Sciatic nerve (tissue), 2 donors: ENCODE data around the gene TMA7B. TPM values are rescaled to one million over a fixed set of nuclear protein-coding genes. Genes with fewer than 3 reads are reported as not detected.
"Not testable (repeated sequence)": the region's sequence is repeated elsewhere in the genome, so short reads cannot be mapped to it uniquely, and the experiment has no call there.

Experiments
- ATAC-seq: fragments of 200-7000 bp; cut with Tn5 transposase; one replicate; pipeline ENCODE4 v1.9.1; 2020; ENCODE audit warnings: mild to moderate bottlenecking, moderate library complexity
- DNase-seq: peaks from one replicate; pipeline ENCODE4 v3.0.0-alpha.2; 2020; ENCODE audit warnings: low spot score
- intact Hi-C: fragments of 100-400 bp; cut with DNase I; formaldehyde crosslinking; loops from one replicate; pipeline ENCODE4 v1.14.2; 2022
- total RNA-seq: library from RNA; stranded (reverse); fragmentation: NEBNext Ultra II Directional; extraction: Animal tissue kit (Norgen Biotek cat#: 25700); gene quantifications from one replicate; pipeline ENCODE4 v1.2.1, GENCODE V29; 2021
- donor health status: DM: no; HTN: no; CAD: no.
- donor health status: DM: no; HTN: no; CAD: no.

Gene TMA7B
- total RNA-seq, 1 donor from 2014 or later = 0.45 TPM

DNA sequence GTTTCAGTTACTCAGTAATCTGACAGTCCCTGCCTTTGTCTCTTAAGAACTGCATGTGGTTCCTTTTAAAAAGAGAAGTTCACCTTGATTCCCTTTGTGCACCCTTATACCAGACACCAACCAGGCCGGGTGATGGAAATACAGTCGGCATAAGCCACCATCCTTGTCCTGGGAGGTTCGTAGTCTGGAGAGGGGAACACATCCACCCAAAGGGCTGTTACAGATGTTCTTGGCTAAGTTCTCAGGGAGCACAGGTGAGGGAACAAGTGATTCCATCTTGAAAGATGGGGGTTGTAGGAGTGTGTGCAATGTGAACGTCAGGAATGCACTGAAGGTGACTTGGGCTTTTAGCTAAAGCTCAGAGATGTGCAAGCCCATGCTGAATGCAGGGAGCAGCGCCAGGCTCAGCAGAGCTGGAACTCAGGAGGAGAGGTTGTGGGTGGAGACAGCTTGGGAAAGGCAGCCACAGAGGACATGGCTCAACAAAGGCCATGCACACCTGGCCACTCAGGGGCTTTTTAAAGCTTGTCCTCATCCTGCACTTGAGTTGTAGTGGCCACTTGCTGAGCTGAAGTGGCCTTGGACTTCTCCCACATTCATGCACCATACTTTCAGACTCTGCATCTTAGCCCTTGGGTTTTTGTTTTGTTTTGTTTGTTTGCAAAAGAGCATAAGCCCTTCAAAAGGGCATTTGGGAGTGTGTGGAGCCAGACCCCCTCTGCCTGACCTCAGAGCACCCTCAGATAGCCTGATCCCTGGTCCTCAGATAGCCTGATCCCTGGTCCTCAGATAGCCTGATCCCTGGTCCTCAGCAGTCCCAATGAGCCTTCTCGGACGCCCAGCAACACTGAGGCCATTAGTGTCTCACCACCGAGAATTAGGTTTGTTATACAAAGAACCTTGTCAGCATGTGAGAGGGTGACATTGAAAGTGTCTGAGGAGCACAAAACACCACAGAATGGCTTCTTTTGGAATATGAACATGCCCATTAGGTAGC is 12.7 kb upstream of the TMA7B start:
- intact Hi-C loops = no loop called here
- ATAC-seq (peak; percentile 20), DNase-seq (no peak)

DNA sequence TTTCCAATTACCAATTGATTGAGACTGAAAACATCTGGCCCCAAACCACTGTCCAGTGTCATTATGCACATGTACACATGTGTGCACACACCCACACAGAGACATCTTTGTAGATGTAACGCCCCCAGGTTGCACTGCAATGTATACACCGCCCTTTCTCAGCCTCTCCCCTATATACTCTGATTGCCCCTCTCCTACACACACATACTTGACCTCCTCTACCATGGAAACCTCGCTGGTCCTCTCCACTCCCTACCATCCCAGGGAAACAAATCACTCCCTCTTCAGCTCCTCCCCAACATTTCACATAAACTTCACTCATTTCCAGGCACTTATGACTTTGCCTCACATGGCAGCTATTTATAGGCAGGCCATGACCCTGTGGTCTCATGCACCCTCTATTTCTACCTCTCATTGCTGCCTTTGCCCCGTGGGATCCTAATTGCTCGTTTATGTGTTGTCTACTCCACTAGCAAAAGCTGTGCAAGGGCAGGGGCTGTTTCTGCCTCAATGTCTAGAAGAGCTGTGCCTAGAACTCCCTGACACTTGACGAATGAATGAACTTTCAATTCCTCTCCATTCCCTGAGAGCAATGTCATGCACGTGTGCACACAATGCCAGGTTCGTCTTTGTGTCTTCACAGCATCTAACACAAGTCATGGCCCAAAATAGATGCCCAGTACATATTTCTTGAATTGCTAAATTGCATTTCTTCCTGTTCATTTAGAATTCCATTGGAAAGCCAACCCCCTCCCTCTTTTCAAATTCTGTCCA is 10.0 kb upstream of the TMA7B start:
- intact Hi-C loops = no loop called here
- no peak for DNase-seq
- ATAC-seq = no peak

DNA sequence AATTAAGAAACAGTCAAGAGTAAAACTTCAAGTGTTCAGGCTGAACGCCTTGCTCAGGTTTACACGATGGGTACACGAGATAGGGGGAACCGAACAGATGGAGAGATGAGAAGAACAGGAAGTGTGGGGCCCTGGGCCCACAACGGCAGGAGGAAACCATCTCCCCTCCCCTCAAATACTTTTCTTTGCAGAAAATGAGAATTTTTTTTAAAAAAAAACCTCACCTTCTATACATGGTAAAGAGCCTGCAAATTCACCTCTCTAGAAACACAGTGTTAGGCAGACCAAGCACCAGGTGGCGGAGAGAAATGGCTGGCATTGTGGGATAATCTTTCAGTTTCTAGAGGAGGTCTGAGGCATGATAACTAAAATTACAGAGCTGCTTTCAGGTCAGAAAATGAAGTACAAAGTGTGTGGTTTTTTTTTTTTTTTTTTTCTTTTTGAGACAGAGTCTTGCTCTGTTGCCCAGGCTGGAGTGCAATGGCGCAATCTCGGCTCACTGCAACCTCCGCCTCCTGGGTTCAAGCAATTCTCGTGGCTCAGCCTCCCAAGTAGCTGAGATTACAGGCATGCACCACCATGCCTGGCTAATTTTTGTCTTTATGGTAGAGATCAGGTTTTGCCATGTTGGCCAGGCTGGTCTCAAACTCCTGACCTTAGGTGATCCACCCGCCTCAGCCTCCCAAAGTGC is 8.4 kb upstream of the TMA7B start:
- ATAC-seq, DNase-seq, intact Hi-C loops: not testable (repeated sequence)

DNA sequence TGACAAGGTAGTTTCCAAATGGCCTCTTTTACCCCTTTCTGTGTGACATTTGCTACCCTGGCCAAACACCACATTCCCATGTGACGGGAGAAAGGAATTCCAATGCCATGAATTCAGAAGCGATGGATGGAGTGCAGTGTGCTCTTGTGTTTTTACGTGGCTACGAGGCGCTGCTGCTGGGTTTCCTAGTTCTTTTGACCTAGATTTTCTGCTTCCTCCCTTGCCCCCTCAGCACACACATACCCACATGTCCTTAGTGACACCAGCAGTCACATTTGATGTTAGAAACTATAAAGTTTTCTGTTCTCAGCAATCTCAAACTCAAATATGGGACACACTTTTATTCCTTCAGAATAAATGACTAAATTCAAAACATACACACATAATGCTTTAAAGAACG is 7.8 kb upstream of the TMA7B start:
- ATAC-seq (no peak), DNase-seq (no peak)
- intact Hi-C loops = no loop called here

DNA sequence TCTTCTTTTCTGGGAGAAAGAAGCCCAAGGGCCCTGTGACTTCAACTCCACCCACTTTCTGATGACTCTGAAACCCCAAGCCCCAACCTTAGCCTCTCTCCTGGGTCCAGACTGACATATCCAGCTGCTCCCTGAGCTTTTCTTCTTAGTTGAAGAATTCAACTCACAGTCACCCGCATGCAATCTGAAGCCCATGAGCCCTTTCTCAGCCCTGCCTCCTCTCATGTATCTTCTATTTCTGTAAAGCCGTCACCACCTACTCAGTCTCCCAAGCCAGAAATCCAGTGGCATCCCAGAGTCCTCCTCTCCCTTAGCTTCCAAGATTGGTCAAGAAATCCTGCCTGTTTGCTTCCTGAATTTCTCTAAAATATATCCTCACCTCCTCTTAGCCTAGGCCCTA is 7.1 kb upstream of the TMA7B start:
- DNase-seq (no peak), ATAC-seq (no peak)
- intact Hi-C loops = no loop called here

DNA sequence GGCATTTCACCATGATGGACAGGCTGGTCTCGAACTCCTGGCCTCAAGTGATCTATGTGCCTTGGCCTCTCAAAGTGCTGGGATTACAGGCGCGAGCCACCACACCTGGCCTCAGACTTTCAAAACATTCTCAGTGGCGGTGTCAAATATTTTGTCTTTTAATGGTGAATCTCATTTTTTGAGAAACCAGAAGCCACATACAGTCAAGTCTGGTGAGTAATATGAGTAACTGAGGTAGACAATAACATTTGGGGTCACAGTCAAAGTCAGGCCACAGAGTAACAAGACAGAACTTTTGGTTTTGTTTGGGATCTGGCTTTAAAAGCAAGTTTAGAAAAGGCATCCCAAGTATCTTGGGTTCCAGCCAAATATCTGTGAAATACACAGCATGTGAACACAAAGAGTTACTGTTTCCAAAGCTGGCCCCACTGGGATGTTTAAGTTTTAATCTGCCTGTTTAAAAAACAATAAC is 5.6 kb upstream of the TMA7B start:
- intact Hi-C loops = no loop called here
- DNase-seq (no peak), ATAC-seq (peak; percentile 82)

DNA sequence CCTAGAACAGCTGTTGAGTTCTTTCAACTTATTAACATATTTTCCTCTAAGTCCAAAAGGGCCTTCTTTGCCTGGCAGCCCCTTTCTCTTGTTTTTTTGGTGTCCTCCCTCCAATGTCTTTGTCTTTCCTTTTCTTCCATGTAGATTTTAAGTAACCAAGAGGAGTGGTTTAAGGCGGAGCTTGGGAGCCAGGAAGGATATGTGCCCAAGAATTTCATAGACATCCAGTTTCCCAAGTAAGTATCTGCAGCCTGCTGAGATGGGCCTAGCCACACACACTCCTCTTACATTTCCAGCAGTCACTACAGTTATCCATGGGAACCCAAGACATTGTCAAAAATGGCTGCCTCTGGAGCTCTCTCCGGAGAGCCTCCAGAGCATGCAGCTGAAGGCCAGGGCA is 4.5 kb upstream of the TMA7B start:
- no peak for ATAC-seq

DNA sequence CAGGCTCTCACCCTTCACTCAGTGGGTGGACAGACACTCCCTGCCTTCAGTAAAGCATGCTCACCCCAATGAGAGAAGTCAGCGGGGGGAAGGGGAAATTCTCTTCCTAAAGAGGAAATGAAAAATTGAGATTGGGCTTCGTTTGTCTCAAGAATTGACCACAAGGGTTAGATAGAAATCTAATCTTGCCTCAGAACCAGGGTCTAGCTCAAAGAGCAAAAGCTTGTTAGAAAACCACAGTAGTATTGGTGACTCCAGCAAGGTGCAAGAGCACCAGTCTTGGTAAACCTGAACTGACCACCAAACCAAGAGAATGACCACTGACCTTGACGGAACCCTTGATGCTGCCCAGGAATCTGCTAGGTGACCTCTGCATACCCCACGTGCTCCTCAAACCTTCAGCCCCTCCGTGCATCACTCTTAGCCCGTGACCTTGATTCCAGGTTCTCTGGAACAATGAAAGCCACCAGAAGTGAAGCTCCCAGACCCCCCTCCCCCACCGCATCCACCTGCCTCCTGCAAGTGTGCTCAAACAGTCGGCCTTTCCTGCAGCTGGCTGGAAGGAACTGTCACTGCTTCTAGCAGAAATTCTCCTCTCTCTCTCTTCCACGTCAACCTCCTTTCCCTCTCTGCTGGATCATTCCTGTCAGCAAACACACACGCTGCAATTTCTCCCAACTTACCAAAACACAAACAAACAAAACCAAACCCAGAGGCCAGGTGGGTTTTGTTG is 3.1 kb upstream of the TMA7B start:
- intact Hi-C loops = no loop called here
- ATAC-seq = no peak
- no peak for DNase-seq

More for the DNA sequence above, 4.5 kb upstream of the TMA7B start:
- intact Hi-C loops = no loop called here
- DNase-seq = no peak

DNA sequence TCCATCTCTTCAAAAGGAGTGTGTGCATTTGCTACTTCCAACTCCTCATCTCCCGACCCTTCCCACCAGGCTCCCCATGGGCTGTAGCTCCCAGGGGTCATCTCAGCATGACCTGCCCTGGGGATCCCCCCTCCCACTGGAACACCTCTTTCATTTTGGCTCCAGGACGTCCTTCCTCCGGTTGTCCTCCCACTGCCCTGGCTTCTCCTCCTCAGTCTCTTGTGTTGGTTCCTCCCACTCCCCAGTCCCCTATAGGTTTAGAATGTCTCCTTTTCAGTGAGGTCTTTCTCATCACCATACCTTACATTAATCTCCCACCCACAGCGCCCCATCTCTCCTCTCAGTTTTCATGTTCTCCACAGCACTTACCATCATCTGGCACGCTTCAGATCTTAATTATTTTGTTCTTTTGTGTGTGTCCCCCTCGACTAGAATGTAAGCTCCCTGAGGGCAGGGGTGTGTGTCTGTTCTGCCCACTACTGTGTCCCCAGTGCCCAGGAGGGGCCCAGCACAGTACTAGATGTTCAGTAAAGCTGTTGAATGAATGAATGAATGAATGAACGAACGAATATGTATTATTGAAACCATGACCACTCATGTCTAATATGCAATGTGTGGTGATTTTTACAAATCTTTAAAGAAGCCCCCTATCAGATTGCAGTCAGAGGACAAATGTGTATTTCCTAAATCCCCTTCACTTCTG is 2.0 kb upstream of the TMA7B start:
- intact Hi-C loops = no loop called here
- DNase-seq (no peak), ATAC-seq (no peak)

DNA sequence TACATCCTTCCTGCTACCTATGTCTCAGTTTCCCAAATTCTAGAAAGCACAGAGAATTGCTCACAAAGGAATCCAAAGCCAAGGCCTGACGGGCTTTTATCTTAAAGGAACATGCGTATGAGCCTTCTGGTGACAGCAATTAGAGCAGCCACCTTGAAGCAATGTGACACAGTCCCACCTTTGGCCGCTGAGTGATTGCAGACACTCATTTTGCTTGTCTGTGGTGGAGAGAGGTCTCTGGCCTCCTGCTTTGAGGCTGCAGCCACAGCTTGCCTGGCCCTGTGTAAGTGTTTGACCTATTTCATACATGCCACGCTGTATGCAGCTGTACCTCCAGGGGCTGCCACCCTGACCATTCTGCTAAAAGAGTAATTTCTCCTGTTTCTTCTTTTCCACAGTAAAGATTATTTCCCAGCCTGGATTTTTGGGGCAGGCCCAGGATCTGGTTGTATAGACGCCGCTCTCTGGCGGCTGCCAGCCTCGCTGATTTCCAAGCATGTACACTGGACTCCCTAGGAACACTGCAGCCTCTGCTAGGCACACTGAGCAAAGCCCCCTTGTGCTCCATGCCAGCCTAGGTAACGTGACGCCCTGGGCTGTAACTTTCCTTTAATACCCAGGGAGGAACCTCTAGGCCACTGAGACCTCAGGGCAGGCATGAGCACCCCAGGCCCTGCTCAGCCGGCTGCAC is 1.1 kb upstream of the TMA7B start:
- ATAC-seq (no peak), DNase-seq (no peak)
- intact Hi-C loops = no loop called here

DNA sequence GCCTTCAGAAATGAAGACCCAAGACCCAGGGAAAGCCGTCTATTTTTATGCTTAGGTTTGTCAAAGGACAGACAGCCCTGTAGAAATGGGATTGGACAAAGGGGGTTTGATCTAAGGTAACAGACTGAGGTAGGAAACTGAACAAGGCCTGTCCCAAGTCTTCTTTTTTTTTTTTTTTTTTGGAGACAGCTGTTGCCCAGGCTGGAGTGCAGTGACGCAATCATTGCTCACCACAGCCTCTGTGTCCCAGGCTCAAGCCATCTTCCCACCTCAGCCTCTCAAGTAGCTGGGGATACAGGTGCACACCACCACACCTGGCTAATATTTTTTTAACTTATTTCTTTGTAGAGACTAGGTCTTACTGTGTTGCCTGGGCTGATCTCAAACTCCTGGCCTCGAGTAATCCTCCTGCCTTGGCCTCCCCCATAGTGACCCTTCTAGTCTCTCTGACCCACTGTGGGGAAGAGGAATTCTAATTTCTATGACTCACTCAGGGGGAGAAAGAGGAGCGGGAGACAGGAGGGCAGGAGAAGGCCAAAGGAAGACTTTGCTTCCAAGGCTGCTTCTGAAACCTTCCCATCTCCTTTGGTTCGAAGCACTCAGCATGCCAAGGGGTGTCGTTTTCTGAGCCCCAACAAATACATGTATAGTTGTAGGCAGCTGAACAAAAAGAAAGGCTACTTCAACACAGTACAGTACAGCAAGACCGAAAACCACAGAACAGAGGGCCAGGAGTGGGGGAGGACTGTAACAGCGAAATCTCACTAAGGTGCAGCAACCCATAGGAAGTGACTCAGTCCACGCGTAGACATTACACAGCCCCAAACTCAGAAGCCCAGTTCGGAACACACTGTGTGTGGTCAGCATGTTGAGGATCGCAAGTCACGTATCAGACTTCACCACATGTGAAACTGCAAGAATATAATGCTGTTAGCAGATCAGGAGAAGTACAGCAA is 872 bp downstream of the TMA7B start:
- no peak for DNase-seq
- peak; percentile 53 for ATAC-seq
- intact Hi-C loops = no loop called here

DNA sequence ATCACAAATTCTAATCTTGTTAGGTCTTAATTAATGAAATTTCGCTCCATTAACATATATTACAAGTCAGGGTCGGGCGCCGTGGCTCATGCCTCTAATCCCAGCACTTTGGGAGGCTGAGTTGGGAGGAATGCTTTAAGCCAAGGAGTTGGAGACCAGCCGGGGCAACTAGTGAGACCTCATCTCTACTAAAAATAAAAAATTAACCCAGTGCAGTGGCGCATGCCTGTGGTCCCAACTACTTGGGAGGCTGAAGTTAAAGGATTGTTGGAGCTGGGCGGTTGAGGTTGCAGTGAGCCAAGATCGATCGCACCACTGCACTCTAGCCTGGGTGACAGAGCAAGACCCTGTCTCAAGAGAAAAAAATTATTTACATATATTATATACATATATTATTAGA is 1.9 kb downstream of the TMA7B start:
- intact Hi-C loops = no loop called here
- ATAC-seq (no peak), DNase-seq (no peak)

DNA sequence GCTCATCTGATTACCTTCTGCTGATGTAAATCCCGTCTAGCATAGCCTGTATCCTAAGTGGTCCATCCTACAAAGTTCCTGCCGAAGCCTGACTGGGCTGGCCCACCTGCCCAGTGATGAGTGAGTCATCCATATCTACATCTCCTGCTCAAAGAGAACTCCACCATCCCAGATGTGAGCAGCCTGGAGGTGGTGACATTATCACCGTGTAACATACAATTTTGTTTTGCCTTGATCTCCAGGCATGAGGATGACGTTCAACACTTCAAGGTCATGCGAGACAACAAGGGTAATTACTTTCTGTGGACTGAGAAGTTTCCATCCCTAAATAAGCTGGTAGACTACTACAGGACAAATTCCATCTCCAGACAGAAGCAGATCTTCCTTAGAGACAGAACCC is 5.6 kb downstream of the TMA7B start:
- DNase-seq (no peak), ATAC-seq (no peak)
- intact Hi-C loops = no loop called here

DNA sequence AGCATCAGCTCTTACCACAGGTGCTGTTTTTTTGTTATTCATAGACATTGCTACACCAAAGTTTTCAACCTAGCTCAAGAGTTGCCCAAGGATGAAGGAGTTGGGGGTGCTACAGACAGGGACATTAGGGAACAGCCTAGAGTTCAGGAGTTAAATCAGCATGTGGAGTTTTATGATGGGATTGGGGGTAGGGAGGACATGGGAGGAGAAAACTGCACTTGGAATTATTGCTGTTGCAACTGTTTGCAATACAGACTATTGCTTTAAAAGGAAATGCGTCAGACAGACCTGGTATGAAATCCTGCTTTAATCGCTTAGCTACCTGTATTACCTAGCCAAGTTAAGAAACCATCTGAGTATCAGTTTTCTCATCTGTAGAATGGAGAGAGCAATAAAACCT is 6.3 kb downstream of the TMA7B start:
- ATAC-seq = no peak
- no peak for DNase-seq
- intact Hi-C loops = no loop called here

DNA sequence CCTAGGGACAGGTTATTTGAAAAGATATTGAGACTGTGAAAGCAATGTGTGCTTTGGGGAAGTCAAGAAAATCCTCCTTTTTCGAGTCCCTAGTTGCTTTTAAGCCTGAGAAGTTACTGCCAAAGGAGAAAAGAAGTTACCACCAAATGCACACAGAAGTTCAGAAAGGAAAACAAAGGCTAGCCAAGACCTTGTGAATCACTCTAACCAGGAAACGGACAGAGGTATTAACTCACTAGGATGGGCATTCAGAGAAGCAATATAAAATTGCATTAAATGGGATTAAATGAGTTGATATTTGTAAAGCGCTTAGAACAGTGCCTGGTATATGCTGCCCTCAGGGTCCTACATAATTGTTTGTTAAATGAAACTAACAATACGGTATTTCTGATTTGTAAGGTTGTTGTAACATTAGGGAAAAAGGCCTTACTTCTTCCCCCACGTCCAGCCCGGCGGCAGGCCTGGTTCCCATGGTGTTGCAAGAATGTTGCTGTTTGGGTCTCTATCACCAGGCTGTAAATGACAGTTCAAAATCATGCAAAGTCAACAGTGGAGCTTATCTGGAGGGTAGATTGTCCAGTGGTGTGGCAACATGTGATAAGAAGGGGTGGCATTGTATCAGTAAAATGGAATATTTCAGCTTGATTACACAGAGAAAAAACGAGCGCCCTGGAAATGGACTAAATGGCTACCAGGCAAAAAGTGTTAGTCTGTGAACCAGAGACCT is 7.1 kb downstream of the TMA7B start:
- intact Hi-C loops = no loop called here
- ATAC-seq = no peak

More for the DNA sequence above, 7.1 kb downstream of the TMA7B start:
- no peak for DNase-seq
